NCI-H2227 treated with DMSO at 0.1 percent for 48 hours (cell line): ENCODE measurements around the gene SHROOM2.
"Not testable (repeated sequence)": the region's sequence is repeated elsewhere in the genome, so short reads cannot be mapped to it uniquely, and the experiment has no call there.

Source experiments
- DNase-seq: peaks from one replicate; lab custom pipeline; 2025; lab: John Stamatoyannopoulos, UW

SHROOM2 gene

DNA sequence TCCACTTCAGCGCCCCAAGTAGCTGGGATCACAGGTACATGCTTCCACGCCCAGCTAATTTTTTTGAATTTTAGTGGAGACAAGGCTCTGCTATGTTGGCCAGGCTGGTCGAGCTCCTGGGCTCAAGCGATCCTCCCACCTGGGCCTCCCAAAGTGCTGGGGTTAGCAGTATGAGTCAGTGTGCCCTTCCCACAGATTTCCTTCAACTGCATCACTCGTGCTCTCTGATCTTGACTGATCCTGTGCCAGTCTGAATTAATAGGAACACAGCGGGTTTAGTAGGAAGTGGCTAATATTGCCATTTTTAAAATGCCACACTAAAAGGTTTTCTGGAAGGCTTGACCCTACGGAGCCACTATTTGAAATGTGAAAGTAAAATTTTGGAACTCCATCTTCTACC is 4.3 kb upstream of the SHROOM2 start:
- DNase-seq: no peak

DNA sequence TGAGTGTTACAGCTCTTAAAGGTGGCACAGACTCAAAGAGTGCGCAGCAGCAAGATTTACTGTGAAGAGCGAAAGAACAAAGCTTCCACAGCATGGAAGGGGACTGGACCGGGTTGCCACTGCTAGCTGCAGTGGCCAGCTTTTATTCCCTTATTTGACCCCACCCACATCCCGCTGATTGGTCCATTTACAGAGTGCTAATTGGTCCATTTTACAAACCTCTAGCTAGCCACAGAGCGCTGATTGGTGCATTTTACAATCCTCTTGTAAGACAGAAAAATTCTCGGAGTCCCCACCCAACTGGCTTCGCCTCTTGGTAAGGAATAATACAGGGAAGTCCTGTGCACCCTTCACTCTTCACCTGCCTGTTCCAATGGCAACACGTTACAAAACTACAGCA is 1.9 kb upstream of the SHROOM2 start:
- DNase-seq: no peak

DNA sequence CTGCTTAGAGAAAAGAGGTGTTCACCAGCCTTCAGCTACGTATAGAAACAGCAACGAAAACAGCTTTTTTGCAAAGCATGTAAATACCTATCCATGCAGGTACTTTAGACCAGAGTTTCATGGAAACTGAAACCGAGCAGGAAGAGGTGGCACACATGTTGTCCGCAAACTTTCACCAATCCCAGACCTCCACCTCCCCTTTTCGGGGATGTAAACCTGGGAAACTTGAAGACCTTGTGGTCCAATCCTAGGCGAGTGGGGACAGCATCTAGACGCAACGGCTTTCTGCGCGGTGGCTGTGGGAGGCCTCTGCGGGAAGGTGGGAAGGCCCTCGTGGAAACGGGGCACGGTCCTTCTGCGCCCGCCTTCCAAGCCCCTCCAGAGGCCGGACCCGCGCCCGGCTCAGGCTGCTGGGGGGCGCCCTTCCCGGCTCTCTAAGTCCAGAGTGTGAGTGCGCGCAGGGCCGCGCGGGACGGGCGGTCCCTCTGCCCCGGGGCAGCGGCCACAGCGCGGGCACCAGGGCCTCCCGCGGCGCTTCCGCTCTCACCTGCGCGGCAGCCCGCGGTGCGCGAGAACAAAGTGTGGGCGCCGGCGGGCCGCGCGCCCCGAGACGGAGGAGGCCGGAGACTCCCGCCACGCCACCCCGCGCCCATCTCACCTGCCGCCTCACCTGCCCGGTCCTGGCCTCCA is 830 bp upstream of the SHROOM2 start:
- no peak for DNase-seq

DNA sequence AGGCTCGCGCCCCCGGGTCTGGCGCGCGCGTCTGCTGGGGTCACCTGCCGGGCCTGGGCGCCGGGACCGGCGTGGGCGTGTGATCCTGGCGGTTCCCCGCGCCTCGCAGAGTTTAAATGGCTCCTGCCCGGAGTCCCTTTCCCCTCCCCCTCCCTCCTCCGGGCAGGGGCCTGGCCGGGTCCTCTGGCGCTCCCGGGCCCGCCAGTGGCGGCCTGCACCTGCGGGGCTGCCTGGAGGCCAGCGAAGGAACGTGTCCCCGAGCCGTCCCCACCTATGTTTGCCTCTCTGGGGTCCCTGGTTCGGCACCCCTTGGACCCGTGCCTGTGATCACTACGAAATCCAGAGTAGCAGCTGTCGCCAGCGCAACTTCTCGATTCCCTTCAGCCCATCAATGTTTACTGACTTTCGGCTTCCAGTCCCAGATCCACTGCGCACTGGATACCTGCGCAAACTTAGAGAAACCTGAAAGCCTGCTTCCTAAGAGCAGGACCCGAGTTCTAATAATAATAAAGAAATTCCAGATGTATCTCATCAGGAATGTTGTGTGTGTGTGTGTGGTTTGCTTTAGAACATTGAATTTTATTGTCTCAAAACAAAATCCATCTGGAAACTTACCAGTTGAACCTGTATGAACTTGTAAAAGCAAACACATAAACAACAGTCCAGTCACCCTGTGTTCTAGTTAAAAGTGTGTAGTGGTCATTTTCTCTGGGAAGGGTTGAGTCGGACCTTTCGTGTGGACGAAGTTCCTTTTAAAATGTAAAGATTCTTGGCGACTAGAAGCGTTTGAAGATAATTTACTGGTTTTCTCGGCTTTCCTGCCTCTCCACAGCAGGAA is 788 bp downstream of the SHROOM2 start:
- DNase-seq: no peak

DNA sequence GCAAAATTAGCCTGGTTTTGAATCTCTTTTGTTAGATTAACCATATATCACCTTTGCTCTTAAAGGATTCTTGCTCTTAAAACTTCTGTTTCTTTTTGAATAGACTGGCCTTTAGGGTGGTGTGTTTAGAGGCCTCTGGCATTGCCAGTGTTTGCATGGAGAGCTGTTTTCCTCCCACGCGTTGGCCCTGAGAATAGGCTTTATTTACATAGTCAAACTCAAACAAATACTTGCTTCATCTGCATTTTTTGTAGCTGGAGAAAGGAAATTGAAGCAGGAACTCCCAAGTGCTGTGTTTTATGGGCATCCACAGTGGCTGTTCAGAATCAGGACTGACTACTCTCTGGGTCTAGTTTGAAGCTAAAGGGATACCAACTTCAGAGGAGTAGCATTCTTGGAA is 2.7 kb downstream of the SHROOM2 start:
- DNase-seq: no peak

DNA sequence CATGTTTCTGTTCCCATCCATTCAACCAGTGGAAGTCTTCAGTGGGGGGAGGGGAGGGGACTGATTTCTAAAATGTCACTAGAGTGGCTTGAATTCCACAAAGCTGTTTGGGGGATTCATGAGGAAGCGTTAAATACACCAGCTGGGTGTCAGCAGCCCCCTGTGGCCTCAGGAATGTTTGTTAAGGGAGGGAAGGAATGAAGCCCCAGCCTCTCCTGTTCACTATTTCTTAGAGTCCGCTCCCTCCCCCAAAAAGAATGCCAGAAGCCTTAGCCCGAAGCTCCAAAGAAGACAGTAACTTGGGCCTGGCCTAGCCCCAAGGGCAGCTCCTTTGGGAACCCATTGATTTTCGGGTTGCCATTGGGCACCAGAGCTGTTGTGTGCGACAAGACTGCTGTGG is 3.3 kb downstream of the SHROOM2 start:
- no peak for DNase-seq

DNA sequence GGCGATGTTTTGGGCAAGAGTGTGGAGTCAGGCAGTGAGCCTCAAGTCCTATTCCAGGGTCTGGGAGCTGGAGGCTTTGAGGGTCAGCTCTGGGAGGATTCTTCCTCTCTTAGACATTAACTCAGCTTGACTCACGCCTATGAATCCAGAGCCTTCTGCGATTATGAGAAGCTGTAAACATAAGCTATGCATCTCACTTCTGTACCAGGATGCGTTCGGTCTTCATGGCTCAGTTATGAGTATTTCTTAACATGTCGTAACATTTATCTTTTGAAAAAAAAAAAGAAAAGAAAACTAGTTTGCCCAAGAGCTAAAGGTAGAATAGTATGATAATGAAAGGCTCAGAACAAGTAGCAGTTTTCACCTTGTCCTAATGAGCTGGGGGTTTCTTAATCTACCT is 4.6 kb downstream of the SHROOM2 start:
- no peak for DNase-seq

DNA sequence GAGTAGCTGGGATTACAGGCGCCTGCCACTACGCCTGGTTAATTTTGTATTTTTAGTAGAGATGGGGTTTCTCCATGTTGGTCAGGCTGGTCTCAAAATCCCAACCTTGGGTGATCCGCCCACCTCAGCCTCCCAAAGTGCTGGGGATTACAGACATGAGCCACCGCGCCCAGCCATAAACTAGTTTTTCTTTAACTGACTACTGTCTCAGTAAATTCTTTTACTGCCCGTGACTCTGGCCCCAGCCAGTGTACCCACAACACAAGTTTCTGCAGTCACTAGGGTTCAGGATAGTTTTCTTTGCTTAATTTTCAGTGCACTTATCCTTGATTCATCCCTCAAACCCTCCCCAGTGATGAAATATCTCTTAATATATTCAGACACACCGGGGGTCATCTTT is 8.3 kb downstream of the SHROOM2 start:
- DNase-seq: no peak

DNA sequence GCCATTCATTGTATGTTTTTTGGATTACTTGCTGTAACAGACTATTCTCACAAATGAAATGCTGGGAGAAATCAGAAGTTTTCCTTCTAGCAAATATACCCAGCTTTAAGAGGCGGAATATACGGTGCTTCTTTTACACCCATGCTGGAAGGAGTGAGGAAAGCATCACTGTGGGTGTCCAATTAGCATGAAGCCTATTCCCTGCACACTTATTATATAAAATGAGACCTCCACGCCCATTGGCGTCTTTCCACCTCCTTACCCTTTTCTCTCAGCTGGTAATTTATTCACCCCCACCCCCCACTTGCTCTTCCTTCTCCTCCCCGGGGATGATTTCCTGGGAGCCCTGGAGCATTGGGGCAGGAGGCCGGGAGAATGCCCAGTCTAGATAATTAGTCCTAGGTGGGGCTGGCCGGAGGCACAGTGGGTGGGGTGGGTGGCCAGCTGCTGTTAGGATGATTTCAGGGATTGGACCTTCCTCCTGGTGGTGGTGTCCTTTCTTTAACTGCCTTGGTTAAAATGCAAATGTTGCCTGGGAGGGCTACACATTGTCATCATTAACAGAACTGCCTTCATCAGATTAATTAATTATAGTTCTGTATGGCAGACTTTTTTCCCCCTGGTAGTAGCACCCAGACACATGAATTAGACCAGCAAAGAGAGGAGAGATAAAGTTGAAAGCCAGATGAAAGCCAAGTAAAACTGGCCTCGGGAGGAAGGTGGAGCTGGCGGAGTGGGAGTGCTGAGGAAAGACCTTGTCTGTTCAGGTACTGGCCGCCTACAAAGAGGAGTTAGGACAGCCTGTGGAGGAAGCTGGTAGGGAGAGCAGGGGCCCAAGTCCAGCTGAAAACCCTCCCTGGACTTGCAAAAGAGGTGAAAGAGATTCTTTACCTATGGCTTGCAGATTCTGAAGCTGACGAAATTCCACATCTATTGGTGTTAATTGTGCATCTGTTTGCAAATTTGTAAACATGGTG is 11.4 kb downstream of the SHROOM2 start:
- peak; percentile 34 for DNase-seq

DNA sequence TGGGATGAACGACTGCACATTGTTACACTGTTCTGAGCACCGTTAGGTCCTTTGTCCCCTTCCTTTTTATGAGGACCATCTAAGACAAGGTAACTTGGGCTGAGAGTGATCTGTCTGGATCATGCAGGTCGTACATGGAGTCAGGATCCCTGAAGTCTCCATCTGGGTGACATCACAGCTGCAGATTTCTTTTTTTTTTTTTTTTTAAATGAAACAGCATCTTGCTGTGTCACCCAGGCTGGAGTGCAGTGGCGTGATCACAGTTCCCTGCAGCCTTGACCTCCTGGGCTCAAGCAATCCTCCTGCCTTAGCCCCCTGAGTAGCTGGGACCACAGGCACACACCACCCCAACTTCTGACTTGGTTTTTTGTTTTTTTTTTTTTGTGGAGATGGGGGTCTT is 16.5 kb downstream of the SHROOM2 start:
- DNase-seq: no peak

DNA sequence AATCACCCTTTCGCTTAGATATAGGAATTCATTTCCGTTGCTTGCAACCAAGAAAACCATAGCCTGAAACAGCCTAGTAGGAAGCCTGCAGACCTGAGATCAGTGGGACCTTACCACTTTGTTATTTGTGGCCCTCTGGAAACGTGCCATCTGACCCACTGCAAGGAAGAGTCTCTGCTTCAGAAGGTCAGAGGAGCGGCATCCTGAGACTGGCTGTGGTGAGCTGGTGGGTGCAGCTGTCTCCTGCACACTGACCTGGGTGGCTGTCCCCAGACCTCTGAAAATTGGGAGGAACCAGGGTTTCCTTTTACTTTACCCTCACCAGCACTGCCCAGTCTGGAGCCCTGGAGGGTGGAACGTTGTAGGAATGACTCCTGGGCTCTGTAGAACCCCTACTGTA is 18.2 kb downstream of the SHROOM2 start:
- DNase-seq: no peak

DNA sequence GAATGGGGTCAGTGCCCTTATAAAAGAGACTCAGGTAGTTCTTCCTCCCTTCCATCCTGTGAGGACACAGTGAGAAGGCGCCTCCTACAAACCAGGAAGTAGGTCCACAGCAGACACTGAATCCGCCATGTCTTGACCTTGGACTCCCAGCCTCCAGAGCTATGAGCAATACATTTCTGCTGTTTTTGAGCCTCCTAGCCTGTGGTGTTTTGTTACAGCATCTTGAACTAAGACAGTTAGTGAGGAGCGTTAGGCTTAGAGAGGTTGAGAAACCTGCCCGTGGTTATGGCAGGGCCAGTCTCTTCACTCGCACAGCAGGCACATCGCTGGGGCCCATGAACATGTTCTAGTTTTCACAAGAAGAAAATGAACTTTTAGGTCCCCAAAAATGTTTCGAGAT is 19.7 kb downstream of the SHROOM2 start:
- DNase-seq: no peak

DNA sequence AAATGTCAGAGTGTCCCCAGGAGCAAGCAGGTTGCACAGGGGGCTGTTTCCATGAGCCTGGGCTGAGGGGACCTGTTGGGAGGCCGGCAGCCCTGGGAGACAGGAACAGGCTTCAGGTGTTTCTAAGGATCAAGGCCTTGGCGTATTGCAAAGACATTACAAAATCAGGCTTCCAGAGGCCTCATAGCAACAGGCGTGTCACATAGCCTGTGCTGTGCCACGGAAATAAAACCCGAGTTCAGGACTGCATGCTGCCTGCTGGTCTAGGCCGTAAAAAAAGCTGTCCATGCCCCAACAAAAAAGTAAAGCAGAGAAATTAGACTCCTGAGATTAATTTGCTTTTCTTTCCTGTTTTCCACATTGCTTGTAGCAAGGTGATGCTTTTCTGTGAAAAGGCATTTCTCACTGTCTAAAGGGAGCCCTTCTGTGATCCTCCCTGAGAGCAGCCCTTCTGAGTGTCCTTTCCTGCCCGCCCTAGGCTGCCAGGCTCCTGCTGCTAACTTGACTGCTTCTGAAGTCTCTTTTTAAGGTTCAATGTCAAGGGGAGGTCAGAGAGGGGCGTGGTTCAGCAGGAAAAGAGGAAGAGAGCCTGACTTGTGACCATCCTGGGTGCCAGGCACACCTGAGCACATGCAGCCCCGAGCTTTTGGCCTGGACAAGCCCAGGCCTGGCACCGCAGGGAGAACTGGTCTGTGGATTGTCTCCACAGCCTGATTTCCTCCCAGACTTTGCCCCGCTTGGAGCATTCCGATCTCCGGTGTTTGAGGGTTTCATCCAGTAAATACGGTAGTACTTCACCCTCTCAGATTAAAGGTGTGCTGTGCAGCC is 21.3 kb downstream of the SHROOM2 start:
- no peak for DNase-seq

DNA sequence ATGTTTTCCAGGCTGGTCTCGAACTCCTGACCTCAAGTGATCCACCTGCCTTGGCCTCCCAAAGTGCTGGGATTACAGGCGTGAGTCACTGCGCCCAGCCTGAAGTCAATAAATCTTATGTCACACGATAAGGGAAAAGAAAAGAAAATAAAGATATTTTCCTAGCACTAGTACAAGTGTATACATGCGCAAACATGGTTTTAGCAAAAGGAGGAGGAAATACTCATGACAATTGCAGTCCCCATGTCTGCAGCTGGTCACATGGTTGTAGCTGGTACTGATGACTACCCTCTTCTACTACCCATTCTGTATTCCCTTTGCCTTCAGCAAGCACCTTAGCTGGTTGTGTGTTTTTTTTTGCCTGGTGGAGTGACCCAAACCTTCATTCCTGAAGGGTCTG is 23.6 kb downstream of the SHROOM2 start:
- DNase-seq: not testable (repeated sequence)

DNA sequence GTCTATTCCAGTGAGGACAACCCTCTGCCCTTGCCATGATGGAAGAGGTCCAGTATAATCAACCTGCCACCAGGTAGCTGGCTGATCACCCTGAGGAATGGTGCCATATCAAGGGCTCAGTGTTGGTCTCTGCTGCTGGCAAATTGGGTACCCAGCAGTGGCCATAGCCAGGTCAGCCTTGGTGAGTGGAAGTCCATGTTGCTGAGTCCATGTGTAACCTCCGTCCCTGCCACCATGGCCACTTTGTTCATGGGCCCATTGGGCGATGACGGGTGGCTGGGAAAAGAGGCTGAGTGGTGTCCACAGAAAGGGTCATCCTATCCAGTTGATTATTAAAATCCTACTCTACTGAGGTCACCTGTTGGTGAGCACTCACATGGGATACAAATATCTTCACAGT is 24.9 kb downstream of the SHROOM2 start:
- DNase-seq: not testable (repeated sequence)

DNA sequence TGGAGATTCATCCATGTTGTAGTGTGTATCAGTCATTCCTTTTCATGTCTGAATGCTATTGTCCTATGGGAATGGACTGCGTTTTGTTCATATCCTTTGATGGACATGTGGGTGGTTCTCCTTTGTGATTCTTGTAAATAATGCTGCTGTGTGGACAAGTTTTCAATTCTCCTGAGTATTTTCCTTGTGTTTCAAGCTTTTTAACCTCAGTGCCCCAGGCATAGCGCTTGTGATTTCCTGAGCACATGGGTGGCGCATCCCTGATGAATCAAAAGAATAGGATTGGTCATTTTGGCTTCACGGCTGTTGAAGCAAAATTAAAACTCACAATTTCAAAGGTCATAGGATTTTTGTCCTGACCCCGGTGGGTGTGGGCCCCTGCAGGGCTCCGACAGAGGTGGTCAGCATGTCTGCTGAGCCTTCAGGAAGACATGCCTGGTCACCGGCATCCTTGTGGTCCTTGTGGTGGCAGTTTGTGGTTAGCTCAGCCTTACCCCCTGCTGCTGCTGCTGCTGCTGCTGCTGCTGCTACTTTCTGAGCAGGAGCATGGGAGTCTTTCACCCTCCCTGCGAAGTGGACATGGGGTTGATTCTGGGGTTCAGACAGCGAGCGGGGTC is 30.0 kb downstream of the SHROOM2 start:
- no peak for DNase-seq

DNA sequence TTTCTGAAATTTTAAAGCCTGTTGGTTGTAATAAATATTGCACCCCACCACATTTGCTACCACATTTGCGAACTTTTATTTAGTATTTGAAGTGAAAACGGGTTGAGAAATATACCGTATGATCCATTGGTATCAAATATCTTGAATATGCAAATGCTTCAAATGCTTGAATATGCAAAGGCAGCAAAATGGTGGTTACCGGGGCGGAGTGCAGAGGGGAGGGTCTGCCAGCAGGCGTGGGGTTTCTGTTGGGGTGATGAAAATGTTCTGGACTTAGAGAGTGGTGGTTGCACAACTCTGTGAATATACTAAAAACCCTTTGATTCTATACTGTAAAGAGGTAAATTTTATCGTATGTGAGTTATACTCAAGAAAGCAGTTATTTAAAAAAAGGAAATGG is 35.3 kb downstream of the SHROOM2 start:
- no peak for DNase-seq

DNA sequence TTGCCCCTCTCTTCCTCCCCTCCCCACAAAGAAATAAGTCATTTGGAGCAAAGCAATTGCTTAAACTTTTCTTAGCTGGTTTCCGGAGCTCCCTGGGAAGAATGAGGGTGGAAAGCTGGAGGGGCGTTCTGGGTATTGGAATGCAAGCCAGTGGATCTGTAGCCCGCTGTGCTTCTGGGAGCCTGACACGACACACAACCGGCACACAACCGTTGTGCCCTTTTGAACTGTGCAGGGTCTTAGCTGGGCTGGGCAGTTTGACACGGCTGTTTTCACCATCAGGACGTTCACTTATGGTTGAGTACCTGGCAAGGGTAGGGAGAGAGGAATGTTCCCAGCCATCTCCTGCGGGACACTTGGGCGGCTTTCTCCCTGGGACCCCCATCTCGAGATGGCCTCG is 38.3 kb downstream of the SHROOM2 start:
- DNase-seq: no peak

DNA sequence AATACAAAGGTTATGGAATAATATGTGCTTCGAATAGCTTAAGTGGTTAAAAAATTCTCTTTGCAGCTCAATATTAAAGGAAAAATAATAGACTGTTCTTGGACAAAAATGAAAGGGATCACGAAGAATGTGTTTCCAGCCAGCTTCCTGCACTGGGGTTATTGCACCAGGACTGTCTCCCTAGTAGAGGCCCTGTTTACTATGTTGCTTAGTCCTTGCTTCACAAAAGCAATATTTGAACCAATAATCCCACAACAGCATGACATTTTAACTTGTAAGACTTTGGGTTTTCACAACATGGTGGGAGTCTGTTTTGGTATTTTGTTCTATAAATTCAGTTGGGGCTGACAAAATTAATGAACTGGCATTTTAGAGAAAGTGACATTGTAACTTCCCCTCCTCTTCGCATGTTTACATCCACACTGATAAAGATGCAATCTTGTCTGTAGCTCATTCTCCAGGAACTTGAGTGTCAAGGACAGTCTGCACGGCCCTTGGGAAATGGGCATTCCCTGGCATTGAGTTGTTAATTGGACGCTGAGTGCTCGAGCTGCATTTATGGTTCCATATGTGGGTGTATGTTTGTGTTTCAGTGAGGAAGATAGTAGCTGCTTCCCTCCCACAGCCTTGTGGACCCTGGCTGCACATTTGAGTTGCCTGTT is 39.0 kb downstream of the SHROOM2 start:
- no peak for DNase-seq

DNA sequence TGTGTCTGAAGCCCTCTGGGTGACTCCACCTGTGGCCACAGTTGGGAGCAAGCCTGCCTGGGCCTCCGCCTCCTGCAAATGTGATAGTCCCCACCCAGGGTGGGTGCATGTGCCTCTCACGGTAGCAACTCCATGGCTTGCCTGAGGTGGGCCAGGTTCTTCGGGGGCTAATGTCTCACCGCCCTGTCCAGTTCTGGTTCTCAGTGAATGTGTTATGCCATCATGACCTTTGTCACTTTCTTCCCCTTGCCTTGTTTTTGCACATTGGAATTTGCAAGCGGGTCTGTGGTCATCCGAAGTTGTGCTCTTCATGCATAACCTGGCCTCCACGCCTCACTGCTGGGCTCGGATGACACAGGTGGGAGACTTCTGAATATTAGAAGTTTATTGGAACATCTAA is 39.7 kb downstream of the SHROOM2 start:
- DNase-seq: no peak
